ENCODE measurements around the gene EBF3.

DNA sequence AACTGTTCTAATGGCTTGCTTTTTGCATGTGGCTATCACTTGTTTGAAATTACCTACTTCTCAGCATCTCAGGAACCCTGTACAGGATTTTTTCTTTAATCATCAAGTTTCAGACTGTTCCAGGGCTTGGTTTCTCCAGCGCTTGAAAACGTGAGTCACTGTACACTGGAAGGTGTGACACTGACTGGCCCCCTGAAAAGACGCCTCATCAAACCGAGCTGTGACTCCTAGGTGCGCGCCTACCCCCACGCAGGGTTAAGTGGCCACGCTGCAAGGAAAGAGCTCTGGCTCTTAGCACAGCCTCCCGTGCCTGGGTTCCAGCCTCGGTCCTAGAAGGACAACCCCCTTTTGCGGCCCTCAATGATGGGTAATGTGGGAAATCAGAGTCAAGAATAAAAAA is 81.0 kb downstream of the EBF3 start:
- TF ChIP-seq, protein P1, sequence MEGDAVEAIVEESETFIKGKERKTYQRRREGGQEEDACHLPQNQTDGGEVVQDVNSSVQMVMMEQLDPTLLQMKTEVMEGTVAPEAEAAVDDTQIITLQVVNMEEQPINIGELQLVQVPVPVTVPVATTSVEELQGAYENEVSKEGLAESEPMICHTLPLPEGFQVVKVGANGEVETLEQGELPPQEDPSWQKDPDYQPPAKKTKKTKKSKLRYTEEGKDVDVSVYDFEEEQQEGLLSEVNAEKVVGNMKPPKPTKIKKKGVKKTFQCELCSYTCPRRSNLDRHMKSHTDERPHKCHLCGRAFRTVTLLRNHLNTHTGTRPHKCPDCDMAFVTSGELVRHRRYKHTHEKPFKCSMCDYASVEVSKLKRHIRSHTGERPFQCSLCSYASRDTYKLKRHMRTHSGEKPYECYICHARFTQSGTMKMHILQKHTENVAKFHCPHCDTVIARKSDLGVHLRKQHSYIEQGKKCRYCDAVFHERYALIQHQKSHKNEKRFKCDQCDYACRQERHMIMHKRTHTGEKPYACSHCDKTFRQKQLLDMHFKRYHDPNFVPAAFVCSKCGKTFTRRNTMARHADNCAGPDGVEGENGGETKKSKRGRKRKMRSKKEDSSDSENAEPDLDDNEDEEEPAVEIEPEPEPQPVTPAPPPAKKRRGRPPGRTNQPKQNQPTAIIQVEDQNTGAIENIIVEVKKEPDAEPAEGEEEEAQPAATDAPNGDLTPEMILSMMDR (IDR thresholded peaks at IDR 0.05), result no peak
- TF ChIP-seq POLR2AphosphoS5 (IDR thresholded peaks at IDR 0.05; ENCODE audit: low read depth, low read length), result no peak
- TF ChIP-seq SIN3A (IDR thresholded peaks at IDR 0.05; ENCODE audit: borderline replicate concordance, insufficient read depth, low read depth, low read length), result no peak
- TF ChIP-seq, protein P2, sequence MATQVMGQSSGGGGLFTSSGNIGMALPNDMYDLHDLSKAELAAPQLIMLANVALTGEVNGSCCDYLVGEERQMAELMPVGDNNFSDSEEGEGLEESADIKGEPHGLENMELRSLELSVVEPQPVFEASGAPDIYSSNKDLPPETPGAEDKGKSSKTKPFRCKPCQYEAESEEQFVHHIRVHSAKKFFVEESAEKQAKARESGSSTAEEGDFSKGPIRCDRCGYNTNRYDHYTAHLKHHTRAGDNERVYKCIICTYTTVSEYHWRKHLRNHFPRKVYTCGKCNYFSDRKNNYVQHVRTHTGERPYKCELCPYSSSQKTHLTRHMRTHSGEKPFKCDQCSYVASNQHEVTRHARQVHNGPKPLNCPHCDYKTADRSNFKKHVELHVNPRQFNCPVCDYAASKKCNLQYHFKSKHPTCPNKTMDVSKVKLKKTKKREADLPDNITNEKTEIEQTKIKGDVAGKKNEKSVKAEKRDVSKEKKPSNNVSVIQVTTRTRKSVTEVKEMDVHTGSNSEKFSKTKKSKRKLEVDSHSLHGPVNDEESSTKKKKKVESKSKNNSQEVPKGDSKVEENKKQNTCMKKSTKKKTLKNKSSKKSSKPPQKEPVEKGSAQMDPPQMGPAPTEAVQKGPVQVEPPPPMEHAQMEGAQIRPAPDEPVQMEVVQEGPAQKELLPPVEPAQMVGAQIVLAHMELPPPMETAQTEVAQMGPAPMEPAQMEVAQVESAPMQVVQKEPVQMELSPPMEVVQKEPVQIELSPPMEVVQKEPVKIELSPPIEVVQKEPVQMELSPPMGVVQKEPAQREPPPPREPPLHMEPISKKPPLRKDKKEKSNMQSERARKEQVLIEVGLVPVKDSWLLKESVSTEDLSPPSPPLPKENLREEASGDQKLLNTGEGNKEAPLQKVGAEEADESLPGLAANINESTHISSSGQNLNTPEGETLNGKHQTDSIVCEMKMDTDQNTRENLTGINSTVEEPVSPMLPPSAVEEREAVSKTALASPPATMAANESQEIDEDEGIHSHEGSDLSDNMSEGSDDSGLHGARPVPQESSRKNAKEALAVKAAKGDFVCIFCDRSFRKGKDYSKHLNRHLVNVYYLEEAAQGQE (IDR thresholded peaks at IDR 0.05; ENCODE audit: insufficient read depth in 1 of 2, low read depth in 2 of 2, low read length in 1 of 2), result no peak
